Coronary artery (tissue), 2 donors: Measurements from ENCODE around the gene MYH7B.

ENCODE experiments used
- DNase-seq: peaks from one replicate; pipeline ENCODE4 v3.0.0-alpha.2; 2017; ENCODE audit warnings: low spot score
- H3K27ac ChIP-seq, 2 donors: fragments of 200-600 bp; sonication (generic); one replicate each; pipeline ENCODE4 v1.5.1; 2016 to 2019
- H3K4me3 ChIP-seq: fragments of 200-600 bp; sonication (generic); 2 replicates; pipeline ENCODE4 v1.5.1; 2016; ENCODE audit warnings: mild to moderate bottlenecking, moderate library complexity
- TF ChIP-seq, protein P1 (sequence below): fragments of 200-600 bp; sonication (generic); IDR thresholded peaks from one replicate; pipeline ENCODE4 v1.5.1; 2019; ENCODE audit warnings: antibody characterized with exemption

Gene MYH7B

DNA sequence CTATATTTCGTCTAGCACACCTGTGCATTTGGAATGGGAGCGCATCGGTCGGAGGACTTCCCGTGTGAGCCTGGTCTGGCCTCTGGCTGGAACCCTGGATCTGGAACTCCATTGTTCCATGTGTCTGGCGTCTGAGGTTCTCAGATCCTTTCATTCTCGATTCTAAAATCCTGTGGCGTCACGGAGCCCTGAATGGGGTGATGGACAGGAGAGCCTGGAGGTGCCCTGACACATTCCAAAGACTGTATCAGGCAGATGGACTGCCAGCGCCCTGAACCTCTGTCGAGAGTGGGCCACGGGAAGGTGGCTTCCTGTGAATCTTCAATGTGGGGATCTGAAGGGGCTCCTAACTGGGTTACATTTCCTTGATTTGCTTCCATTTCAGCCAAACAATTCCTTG is 20.6 kb downstream of the MYH7B start:
- H3K4me3 ChIP-seq = no peak overlapping the region
- TF ChIP-seq, protein P1, sequence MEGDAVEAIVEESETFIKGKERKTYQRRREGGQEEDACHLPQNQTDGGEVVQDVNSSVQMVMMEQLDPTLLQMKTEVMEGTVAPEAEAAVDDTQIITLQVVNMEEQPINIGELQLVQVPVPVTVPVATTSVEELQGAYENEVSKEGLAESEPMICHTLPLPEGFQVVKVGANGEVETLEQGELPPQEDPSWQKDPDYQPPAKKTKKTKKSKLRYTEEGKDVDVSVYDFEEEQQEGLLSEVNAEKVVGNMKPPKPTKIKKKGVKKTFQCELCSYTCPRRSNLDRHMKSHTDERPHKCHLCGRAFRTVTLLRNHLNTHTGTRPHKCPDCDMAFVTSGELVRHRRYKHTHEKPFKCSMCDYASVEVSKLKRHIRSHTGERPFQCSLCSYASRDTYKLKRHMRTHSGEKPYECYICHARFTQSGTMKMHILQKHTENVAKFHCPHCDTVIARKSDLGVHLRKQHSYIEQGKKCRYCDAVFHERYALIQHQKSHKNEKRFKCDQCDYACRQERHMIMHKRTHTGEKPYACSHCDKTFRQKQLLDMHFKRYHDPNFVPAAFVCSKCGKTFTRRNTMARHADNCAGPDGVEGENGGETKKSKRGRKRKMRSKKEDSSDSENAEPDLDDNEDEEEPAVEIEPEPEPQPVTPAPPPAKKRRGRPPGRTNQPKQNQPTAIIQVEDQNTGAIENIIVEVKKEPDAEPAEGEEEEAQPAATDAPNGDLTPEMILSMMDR = no peak
- DNase-seq = no peak
- H3K27ac ChIP-seq = no peak overlapping the region

DNA sequence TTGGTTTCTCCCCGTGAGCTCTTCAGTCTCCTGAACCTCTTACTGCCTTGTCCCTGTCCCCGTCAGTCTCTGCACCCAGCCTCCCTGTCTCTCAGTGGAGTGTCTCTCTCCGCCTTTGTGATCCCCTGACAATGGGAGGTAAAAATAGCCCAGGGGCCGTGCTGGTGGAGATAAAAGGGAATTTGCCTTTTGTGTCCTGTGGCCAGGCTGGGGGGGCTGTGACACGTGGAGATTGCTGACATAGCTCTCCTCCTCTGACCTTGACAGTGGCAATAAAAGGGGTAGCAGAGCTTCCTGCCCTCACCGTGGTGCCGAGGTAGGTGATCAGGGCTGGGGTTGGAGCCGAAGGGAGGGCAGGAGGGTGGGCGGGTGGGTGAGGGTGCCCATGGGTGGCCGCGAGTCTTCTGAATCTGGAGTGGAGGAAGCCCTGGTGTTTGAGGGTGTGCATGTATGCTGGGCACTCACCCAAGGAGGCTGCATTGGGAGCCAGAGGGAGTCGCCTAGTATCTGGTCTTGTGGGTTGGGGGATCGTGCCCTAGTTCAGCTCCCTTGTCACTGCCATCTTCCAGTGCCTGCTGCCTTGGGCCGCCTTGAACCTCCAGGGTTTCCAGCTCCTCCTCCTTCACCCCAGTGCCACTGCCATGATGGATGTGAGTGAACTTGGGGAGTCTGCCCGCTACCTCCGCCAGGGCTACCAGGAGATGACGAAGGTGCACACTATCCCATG is 21.9 kb downstream of the MYH7B start:
- TF ChIP-seq, protein P1 = no peak
- DNase-seq = no peak
- Histone ChIP-seq H3K4me3 (no peak overlapping the region), H3K27ac (no peak overlapping the region)

DNA sequence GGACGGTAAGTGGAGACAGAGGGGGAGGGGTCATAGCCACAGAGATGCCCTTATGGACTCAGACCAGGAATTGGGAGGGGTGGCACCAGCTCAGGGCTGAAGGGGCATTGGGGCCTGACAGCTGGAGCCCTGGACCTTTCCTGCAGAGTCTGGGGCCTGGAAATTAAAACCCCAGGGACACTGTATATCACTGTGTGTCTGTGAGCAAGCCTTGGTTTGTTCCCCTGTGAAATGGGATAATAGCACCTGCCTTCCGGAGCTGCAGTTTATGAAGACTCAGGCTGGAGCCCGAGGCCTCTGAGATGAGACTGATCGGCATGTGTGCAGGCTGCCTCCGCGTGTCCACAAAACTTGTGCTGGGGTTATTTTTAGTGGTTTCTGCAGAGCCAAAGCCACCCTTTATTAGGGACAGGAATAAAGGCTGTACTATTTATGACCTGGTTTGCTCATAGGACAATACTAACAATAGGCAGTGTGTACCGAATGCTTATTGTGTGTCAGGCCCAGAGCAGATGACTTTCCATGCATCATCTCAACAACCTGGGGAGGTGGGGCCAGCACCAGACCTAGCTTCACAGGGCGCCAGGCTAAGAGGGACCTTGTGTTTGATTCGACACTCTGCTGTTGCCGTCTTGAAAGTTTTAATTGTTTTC is 22.6 kb downstream of the MYH7B start:
- no peak for DNase-seq
- H3K4me3 ChIP-seq = no peak overlapping the region
- TF ChIP-seq, protein P1 = no peak
- H3K27ac ChIP-seq = no peak overlapping the region

DNA sequence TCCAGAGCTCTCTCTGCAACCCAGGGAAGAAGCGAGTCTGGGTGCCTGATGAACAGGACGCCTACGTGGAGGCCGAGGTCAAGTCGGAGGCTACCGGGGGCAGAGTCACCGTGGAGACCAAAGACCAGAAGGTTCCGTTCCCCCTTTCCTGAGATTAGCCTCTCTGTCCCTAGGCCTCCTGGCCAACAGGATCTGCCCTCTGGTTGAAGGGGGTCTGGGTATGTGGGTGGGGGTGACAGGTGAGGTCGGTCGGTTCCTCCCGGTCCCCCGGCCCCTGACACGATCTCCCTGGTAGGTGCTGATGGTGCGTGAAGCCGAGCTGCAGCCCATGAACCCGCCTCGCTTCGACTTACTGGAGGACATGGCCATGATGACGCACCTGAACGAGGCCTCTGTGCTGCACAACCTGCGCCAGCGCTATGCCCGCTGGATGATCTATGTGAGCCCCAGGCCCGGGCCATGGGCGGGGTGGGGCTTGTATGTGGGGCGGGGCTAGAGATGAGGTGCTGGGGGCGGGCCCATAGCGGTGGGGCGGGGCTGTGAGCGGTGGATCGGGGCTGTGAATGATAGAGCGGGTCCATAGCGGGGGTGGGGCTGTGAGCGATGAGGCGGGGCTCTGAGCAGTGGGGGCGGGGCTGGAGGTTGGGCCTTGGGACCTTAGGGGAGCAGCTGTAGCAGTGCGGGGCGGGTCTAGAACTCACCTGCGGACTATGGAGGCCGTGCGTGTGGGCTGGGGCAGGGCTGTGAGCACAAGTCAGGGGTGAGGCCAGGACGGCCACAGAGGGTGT is 23.9 kb downstream of the MYH7B start:
- no peak for DNase-seq
- no peak overlapping the region for H3K4me3 ChIP-seq
- TF ChIP-seq, protein P1 = no peak
- H3K27ac ChIP-seq = no peak overlapping the region

DNA sequence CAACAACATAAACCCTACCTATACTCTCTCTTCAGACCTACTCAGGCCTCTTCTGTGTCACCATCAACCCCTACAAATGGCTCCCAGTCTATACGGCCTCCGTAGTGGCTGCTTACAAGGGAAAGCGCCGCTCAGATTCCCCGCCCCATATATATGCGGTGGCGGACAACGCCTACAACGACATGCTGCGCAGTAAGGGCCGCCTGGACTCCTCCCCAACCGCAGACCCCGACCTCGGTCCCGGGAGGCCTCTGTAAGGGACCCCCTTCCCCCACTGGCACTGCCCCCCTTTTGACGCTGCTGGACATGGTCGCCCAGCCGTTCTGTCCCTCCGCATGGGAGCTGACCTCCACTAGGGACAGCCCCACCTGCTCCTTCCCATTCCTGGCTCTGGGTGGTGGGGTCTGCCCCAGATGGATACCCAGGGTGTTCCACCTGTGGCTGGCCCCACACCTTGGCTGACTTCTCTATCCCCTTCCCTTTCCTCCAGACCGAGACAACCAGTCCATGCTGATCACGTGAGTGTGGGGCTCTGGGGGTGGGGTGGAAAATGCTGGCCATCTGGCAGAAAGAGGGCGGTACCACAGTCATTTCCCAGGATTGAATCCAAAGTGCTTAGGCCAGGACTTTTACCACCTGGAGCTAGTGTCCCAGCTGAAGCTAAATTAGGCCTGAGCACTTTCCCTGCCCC is 25.0 kb downstream of the MYH7B start:
- no peak for DNase-seq
- Histone ChIP-seq H3K27ac (no peak overlapping the region), H3K4me3 (no peak overlapping the region)
- TF ChIP-seq, protein P1 = no peak

DNA sequence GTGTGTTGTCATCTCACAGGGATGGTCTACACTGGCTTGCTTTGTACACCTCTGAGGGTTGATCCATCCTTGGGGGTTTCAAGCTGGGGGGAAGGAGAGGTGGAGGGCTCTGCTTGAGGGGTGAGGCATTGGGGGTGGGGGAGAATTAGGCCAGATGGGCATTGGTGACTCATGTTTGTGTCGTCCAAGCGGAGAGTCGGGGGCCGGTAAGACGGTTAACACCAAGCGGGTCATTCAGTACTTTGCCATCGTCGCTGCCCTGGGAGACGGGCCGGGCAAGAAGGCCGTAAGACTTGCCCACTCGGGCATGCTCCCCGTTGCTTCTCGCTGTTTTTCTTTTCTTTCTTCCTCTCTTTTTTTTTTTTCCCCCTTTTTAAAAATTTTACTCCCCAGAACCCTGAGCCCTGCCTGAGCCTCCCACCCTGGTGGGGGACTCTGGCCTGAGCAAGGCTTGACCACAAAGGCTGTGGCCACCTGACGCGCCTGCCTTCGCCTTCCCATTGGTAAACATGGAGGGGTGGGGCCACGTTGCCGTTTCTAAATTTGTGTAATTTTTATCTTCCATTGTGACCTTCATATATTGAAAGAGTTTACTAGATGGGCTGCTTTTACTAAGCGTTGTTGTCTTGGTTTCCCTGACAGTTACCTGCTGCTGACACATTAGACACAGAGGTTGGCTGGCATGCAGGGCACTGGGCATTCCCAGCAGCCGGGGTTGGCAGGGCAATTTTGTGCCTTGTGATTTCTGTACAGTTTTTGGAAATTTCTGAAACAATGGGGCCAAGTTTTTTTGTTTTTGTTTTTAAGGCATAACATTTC is 26.8 kb downstream of the MYH7B start:
- TF ChIP-seq, protein P1 = no peak
- DNase-seq = no peak
- Histone ChIP-seq H3K4me3 (no peak overlapping the region), H3K27ac (no peak overlapping the region)
